ENCODE results near the gene CA5A.

CA5A gene

GRCh38 chr16:87847785-87848675 is 88.3 kb downstream of the CA5A start:
- no peak for TF ChIP-seq CTCF (IDR thresholded peaks at IDR 0.05; ENCODE audit: low read depth, low read length)
- peak in 1 of 2 donors; percentile 16 for DNase-seq (ENCODE audit: low read depth in 2 of 2)
- H3K4me3 ChIP-seq (replicated peaks in 1 of 2; ENCODE audit: low read depth in 2 of 2, low read length in 2 of 2) = no peak overlapping the region

GRCh38 chr16:87847467-87847784 is 88.9 kb downstream of the CA5A start:
- DNase-seq (ENCODE audit: low read depth in 2 of 2) = no peak
- TF ChIP-seq CTCF (IDR thresholded peaks at IDR 0.05; ENCODE audit: low read depth, low read length) = no peak
- H3K4me3 ChIP-seq (replicated peaks in 1 of 2; ENCODE audit: low read depth in 2 of 2, low read length in 2 of 2) = no peak overlapping the region

- no peak for TF ChIP-seq CTCF (IDR thresholded peaks at IDR 0.05; ENCODE audit: low read depth, low read length)
- no peak overlapping the region for H3K4me3 ChIP-seq (replicated peaks in 1 of 2; ENCODE audit: low read depth in 2 of 2, low read length in 2 of 2)
- no peak for DNase-seq (ENCODE audit: low read depth in 2 of 2)
Measured at GRCh38 chr16:87846705-87847466, 89.4 kb downstream of the CA5A start.

- no peak for TF ChIP-seq CTCF (IDR thresholded peaks at IDR 0.05; ENCODE audit: low read depth, low read length)
- no peak overlapping the region for H3K4me3 ChIP-seq (replicated peaks in 1 of 2; ENCODE audit: low read depth in 2 of 2, low read length in 2 of 2)
- DNase-seq (ENCODE audit: low read depth in 2 of 2) = no peak
Measured at GRCh38 chr16:87845807-87846619, 90.3 kb downstream of the CA5A start.

- DNase-seq (ENCODE audit: low read depth in 2 of 2) = no peak
- no peak overlapping the region for H3K4me3 ChIP-seq (replicated peaks in 1 of 2; ENCODE audit: low read depth in 2 of 2, low read length in 2 of 2)
- TF ChIP-seq CTCF (IDR thresholded peaks at IDR 0.05; ENCODE audit: low read depth, low read length) = no peak
Measured at GRCh38 chr16:87845213-87845612, 91.1 kb downstream of the CA5A start.

- no peak overlapping the region for H3K4me3 ChIP-seq (replicated peaks in 1 of 2; ENCODE audit: low read depth in 2 of 2, low read length in 2 of 2)
- no peak for DNase-seq (ENCODE audit: low read depth in 2 of 2)
- TF ChIP-seq CTCF (IDR thresholded peaks at IDR 0.05; ENCODE audit: low read depth, low read length) = no peak
Measured at GRCh38 chr16:87844809-87845208, 91.5 kb downstream of the CA5A start.

Measured in cardiac fibroblast (primary cell).